ENCODE measurements around the gene IRAK1BP1. TPM values are rescaled to one million over a fixed set of nuclear protein-coding genes. Genes with fewer than 3 reads are reported as not detected.
"Not testable (repeated sequence)": the region's sequence is repeated elsewhere in the genome, so short reads cannot be mapped to it uniquely, and the experiment has no call there.

Gene IRAK1BP1
- total RNA-seq, 2 experiments from 2014 or later, result 2.1 to 2.4 TPM

GRCh38 chr6:78850621-78851020 is 16.7 kb upstream of the IRAK1BP1 start:
- DNase-seq, result no peak
- ChIA-PET CTCF (no interaction called here), POLR2A (no interaction called here)
- intact Hi-C loops (cut with micrococcal nuclease), result no loop called here
- Mint-ChIP-seq H3K4me3 (no peak overlapping the region), H3K27me3 (no peaks in the 10 kb centered on the region), H3K36me3 (no peaks in the 10 kb centered on the region), H3K4me1 (ENCODE audit: low read depth) (no peaks in the 10 kb centered on the region), H3K9me3 (no peaks in the 10 kb centered on the region), H3K27ac (no peak overlapping the region)

- Mint-ChIP-seq H3K27me3 (no peaks in the 10 kb centered on the region), H3K27ac (no peak overlapping the region), H3K4me1 (ENCODE audit: low read depth) (no peaks in the 10 kb centered on the region), H3K9me3 (no peaks in the 10 kb centered on the region), H3K4me3 (no peak overlapping the region), H3K36me3 (no peaks in the 10 kb centered on the region)
- no peak for DNase-seq
- ChIA-PET POLR2A (no interaction called here), CTCF (no interaction called here)
- intact Hi-C loops (cut with micrococcal nuclease), result no loop called here
Observed at GRCh38 chr6:78851156-78851555, 16.2 kb upstream of the IRAK1BP1 start.

GRCh38 chr6:78854546-78854945 is 12.8 kb upstream of the IRAK1BP1 start:
- Mint-ChIP-seq H3K36me3 (no peaks in the 10 kb centered on the region), H3K9me3 (no peaks in the 10 kb centered on the region), H3K4me3 (no peak overlapping the region), H3K27ac (no peak overlapping the region), H3K4me1 (ENCODE audit: low read depth) (no peaks in the 10 kb centered on the region), H3K27me3 (peaks cover 2% of the 10 kb centered on the region)
- ChIA-PET CTCF (no interaction called here), POLR2A (no interaction called here)
- DNase-seq, result no peak
- intact Hi-C loops (cut with micrococcal nuclease), result no loop called here

- H3K4me1 Mint-ChIP-seq (ENCODE audit: low read depth); DNase-seq; CTCF ChIA-PET; H3K27ac Mint-ChIP-seq; intact Hi-C loops (cut with micrococcal nuclease); POLR2A ChIA-PET; H3K4me3 Mint-ChIP-seq; H3K9me3 Mint-ChIP-seq; H3K27me3 Mint-ChIP-seq; H3K36me3 Mint-ChIP-seq: not testable (repeated sequence)
Observed at GRCh38 chr6:78858339-78858938, 8.9 kb upstream of the IRAK1BP1 start.

- Mint-ChIP-seq H3K9me3 (no peaks in the 10 kb centered on the region), H3K4me3 (no peak overlapping the region), H3K27me3 (peaks cover 2% of the 10 kb centered on the region), H3K36me3 (no peaks in the 10 kb centered on the region), H3K27ac (no peak overlapping the region), H3K4me1 (ENCODE audit: low read depth) (peaks cover 4% of the 10 kb centered on the region)
- ChIA-PET CTCF (no interaction called here), POLR2A (no interaction called here)
- DNase-seq, result no peak
- intact Hi-C loops (cut with micrococcal nuclease), result no loop called here
Observed at GRCh38 chr6:78861509-78861908, 5.8 kb upstream of the IRAK1BP1 start.

- no peak overlapping the region for H3K27ac Mint-ChIP-seq
- DNase-seq, result no peak
- intact Hi-C loops (cut with micrococcal nuclease), result no loop called here
- no peak overlapping the region for H3K4me3 Mint-ChIP-seq
- H3K9me3 Mint-ChIP-seq, result no peaks in the 10 kb centered on the region
- H3K4me1 Mint-ChIP-seq (ENCODE audit: low read depth), result peaks cover 16% of the 10 kb centered on the region
- peaks cover 2% of the 10 kb centered on the region for H3K36me3 Mint-ChIP-seq
- CTCF ChIA-PET, result no interaction called here
- POLR2A ChIA-PET, result no interaction called here
- H3K27me3 Mint-ChIP-seq, result no peaks in the 10 kb centered on the region
Observed at GRCh38 chr6:78863576-78863975, 3.8 kb upstream of the IRAK1BP1 start.

GRCh38 chr6:78864957-78865356 is 2.4 kb upstream of the IRAK1BP1 start:
- no peaks in the 10 kb centered on the region for H3K9me3 Mint-ChIP-seq
- no peak overlapping the region for H3K4me3 Mint-ChIP-seq
- DNase-seq, result no peak
- intact Hi-C loops (cut with micrococcal nuclease), result loop anchor here (5.0 kb wide), 1 partner anchor 672 kb away; the partner anchor contains the start of gene LCA5
- CTCF ChIA-PET, result no interaction called here
- POLR2A ChIA-PET, result no interaction called here
- H3K4me1 Mint-ChIP-seq (ENCODE audit: low read depth), result peaks cover 17% of the 10 kb centered on the region
- no peaks in the 10 kb centered on the region for H3K27me3 Mint-ChIP-seq
- H3K27ac Mint-ChIP-seq, result no peak overlapping the region
- peaks cover 2% of the 10 kb centered on the region for H3K36me3 Mint-ChIP-seq

GRCh38 chr6:78867020-78867369 is 356 bp upstream of the IRAK1BP1 start:
- Mint-ChIP-seq H3K36me3 (peaks cover 2% of the 10 kb centered on the region), H3K9me3 (no peaks in the 10 kb centered on the region), H3K4me1 (ENCODE audit: low read depth) (peaks cover 21% of the 10 kb centered on the region), H3K27me3 (no peaks in the 10 kb centered on the region), H3K4me3 (peak overlapping the region; percentile 97), H3K27ac (peak overlapping the region; percentile 86)
- DNase-seq, result no peak
- intact Hi-C loops (cut with micrococcal nuclease), result loop anchor here (1.0 to 5.0 kb wide), 3 partner anchors 211 to 670 kb away; partner anchors contain the start of genes HMGN3, LCA5 and PHIP
- POLR2A ChIA-PET, result interaction anchor here (1.0 kb wide), 1 partner anchor 209 kb away, joined by 3 read pairs; no protein-coding TSS in a partner anchor
- CTCF ChIA-PET, result interaction anchor here (1.3 kb wide), 1 partner anchor 14 kb away, joined by 3 read pairs; no protein-coding TSS in a partner anchor

- no peak for DNase-seq
- peak overlapping the region; percentile 86 for H3K27ac Mint-ChIP-seq
- intact Hi-C loops (cut with micrococcal nuclease), result loop anchor here (5.0 kb wide), 1 partner anchor 669 kb away; the partner anchor contains the start of gene LCA5
- H3K4me1 Mint-ChIP-seq (ENCODE audit: low read depth), result peaks cover 21% of the 10 kb centered on the region
- H3K9me3 Mint-ChIP-seq, result no peaks in the 10 kb centered on the region
- peaks cover 4% of the 10 kb centered on the region for H3K36me3 Mint-ChIP-seq
- H3K4me3 Mint-ChIP-seq, result peak overlapping the region; percentile 97
- ChIA-PET POLR2A (no interaction called here), CTCF (no interaction called here)
- no peaks in the 10 kb centered on the region for H3K27me3 Mint-ChIP-seq
Observed at GRCh38 chr6:78868116-78868515, 765 bp downstream of the IRAK1BP1 start.

- ChIA-PET CTCF (no interaction called here), POLR2A (no interaction called here)
- Mint-ChIP-seq H3K27me3 (no peaks in the 10 kb centered on the region), H3K9me3 (no peaks in the 10 kb centered on the region), H3K27ac (no peak overlapping the region), H3K4me3 (no peak overlapping the region), H3K36me3 (peaks cover 19% of the 10 kb centered on the region), H3K4me1 (ENCODE audit: low read depth) (no peaks in the 10 kb centered on the region)
- DNase-seq, result no peak
- intact Hi-C loops (cut with micrococcal nuclease), result no loop called here
Observed at GRCh38 chr6:78875505-78875904, 8.2 kb downstream of the IRAK1BP1 start.

- H3K27me3 Mint-ChIP-seq, result no peaks in the 10 kb centered on the region
- ChIA-PET CTCF (no interaction called here), POLR2A (no interaction called here)
- no peaks in the 10 kb centered on the region for H3K9me3 Mint-ChIP-seq
- H3K36me3 Mint-ChIP-seq, result peaks cover 11% of the 10 kb centered on the region
- no peak for DNase-seq
- intact Hi-C loops (cut with micrococcal nuclease), result no loop called here
- no peak overlapping the region for H3K27ac Mint-ChIP-seq
- H3K4me1 Mint-ChIP-seq (ENCODE audit: low read depth), result no peaks in the 10 kb centered on the region
- H3K4me3 Mint-ChIP-seq, result no peak overlapping the region
Observed at GRCh38 chr6:78883651-78884050, 16.3 kb downstream of the IRAK1BP1 start.

GRCh38 chr6:78889901-78890300 is 22.6 kb downstream of the IRAK1BP1 start:
- H3K9me3 Mint-ChIP-seq; intact Hi-C loops (cut with micrococcal nuclease); CTCF ChIA-PET; H3K4me1 Mint-ChIP-seq (ENCODE audit: low read depth); DNase-seq; POLR2A ChIA-PET; H3K4me3 Mint-ChIP-seq; H3K27me3 Mint-ChIP-seq; H3K27ac Mint-ChIP-seq: not testable (repeated sequence)
- peaks cover 13% of the 10 kb centered on the region for H3K36me3 Mint-ChIP-seq

GRCh38 chr6:78896227-78896626 is 28.9 kb downstream of the IRAK1BP1 start:
- intact Hi-C loops (cut with micrococcal nuclease), result no loop called here
- Mint-ChIP-seq H3K9me3 (no peaks in the 10 kb centered on the region), H3K4me1 (ENCODE audit: low read depth) (no peaks in the 10 kb centered on the region), H3K4me3 (no peak overlapping the region), H3K27me3 (no peaks in the 10 kb centered on the region), H3K27ac (no peak overlapping the region), H3K36me3 (no peaks in the 10 kb centered on the region)
- ChIA-PET POLR2A (no interaction called here), CTCF (no interaction called here)
- no peak for DNase-seq

Data from activated CD4-positive, alpha-beta memory T cell treated with anti-CD3 and anti-CD28 coated beads for 36 hours (primary cell).